Astrocyte of the cerebellum (primary cell): ENCODE measurements around the gene C1orf21.

Source experiments
- DNase-seq: peaks from one replicate; pipeline ENCODE4 v3.0.0-alpha.2; 2011; ENCODE audit warnings: low read depth
- H3K4me3 ChIP-seq: 2 replicates; pipeline ENCODE4 v1.5.1; 2011; ENCODE audit warnings: mild to moderate bottlenecking, low read depth, low read length, moderate library complexity
- CTCF ChIP-seq: IDR thresholded peaks from 2 replicates; pipeline ENCODE4 v1.5.1; 2012; ENCODE audit warnings: low read length, low read depth, moderate library complexity, mild to moderate bottlenecking; ENCODE audit errors: missing control alignments
- in situ Hi-C: cut with HindIII; loops from 2 replicates; pipeline ENCODE4 v1.10.0; 2017; ENCODE audit warnings: low sequenced_read_pairs

C1orf21 gene

GRCh38 chr1:184482136-184482535 is 95.3 kb downstream of the C1orf21 start:
- TF ChIP-seq CTCF: no peak
- DNase-seq: no peak

GRCh38 chr1:184483101-184483683 is 96.4 kb downstream of the C1orf21 start:
- no peak overlapping the region for H3K4me3 ChIP-seq
- in situ Hi-C loops: no loop called here
- DNase-seq: no peak
- no peak for TF ChIP-seq CTCF

More at GRCh38 chr1:184482136-184482535, 95.3 kb downstream of the C1orf21 start:
- in situ Hi-C loops: no loop called here
- H3K4me3 ChIP-seq: no peak overlapping the region

DNA sequence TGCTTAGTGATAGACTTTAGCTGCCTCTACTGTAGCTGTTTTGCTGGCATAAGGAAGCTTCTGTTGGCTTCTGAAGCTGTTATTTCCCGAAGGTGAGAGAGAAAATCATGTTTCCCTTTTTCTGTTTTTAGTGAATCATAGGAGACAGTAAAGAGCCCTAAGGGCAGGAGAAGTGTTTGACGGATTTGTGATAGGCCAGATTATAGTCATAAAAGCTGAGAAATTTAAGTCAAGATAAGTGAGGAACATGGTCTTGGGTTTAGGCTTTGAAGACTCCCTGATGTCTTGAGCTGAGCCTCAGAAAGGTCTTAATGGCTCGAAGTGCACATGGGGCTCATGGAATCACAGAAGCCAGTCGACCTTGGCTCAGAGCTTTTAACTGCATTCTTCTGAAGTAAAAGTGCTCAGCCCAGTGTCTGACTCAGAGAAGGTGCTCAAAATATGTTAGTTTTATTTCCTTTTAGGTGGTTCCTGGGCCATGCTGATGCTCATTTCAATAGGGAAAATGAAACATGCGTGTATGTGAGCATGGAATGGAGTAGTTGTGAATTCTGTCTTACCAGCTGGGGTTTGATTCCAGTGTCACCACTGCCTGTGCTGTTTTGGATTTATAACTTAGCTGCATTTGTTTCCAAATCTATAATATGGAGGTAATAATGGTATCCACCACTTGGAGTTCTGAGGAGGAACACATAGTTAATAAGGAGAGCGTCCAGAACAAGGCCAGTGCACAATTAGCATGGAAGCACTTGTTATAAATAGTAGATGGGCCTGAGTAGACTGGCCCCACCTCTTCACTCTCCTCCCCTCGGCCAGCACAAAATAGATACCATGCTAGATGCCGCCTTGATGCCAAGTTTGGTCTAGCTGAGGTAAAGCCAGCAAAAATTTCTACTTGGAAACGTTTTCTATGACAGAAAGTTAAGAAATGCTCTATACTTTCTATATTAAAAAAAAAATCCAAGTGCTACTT is 99.2 kb downstream of the C1orf21 start:
- H3K4me3 ChIP-seq: no peak overlapping the region
- no peak for DNase-seq
- no peak for TF ChIP-seq CTCF
- in situ Hi-C loops: no loop called here

DNA sequence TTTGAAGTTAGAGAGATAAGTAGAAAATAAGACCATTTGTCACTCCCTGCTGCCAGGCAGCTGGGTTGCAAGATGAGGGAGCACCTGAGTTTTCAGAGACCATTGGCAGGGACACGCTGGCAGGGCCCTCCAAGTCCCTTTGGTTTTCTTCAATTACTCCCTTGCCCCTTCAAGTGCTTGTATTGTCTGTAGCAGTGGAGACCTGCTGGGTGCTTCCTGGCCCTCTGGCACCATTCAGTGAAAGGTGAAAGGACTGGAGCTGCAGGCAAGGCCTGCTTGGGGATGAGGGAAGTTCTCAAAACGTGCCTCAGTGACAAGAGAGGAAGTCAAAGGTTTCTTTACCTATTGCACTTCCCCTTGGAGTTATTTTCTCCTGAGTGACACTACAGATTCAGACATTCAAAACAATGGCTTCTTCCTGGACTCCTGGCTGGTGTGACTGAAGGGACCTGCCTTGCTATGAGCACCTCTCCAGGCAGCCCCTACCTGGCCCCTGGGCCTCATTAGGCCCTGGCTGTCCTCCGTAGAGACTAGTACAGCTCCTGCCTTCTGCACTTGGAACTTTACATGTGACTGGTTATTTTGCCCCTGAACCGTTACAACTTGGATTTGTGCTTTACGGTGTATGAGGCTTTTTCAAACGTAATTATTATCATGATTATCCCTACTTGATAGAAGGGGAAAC is 100.1 kb downstream of the C1orf21 start:
- TF ChIP-seq CTCF: no peak
- no peak overlapping the region for H3K4me3 ChIP-seq
- no peak for DNase-seq
- in situ Hi-C loops: no loop called here

GRCh38 chr1:184487531-184488193 is 100.8 kb downstream of the C1orf21 start:
- TF ChIP-seq CTCF: no peak
- no peak for DNase-seq
- in situ Hi-C loops: no loop called here
- H3K4me3 ChIP-seq: no peak overlapping the region

DNA sequence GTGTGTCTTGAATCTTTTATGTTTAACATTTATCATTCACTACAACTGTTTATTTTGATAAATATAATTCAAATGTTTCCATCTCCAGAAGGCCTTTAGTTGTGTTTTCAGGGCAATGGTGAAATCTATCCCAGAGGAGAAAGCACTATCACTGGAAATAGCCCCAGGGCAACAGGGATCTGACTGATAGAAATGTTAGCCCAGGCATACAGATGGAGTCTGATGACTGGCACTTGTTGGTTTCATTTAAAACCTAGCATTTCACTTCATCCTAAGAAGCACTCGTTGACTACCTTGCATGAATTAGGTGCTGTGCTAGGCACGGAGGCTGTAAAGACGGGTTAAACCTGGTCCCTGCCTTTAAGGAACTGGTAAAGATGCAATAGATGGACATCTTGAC is 103.1 kb downstream of the C1orf21 start:
- in situ Hi-C loops: no loop called here
- no peak overlapping the region for H3K4me3 ChIP-seq
- DNase-seq: no peak
- no peak for TF ChIP-seq CTCF
